SJSA1 (cell line): Measurements from ENCODE around the gene ZNF132. TPM values are rescaled to one million over a fixed set of nuclear protein-coding genes. Genes with fewer than 3 reads are reported as not detected.
A peak's percentile ranks its signal among the peaks of the same experiment; 100 is the strongest.
"Not testable (repeated sequence)": the region's sequence is repeated elsewhere in the genome, so short reads cannot be mapped to it uniquely, and the experiment has no call there.

ENCODE experiments used
- DNase-seq, 2 experiments: peaks; one replicate each; pipeline ENCODE4 v3.0.0-alpha.2; 2015 to 2020; ENCODE audit warnings: low spot score in 2 of 2, low read depth in 1 of 2
- H3K27ac ChIP-seq: fragments of 250-450 bp; sonication (Bioruptor Pico); 2 replicates; pipeline ENCODE4 v1.5.1; 2020; ENCODE audit warnings: mild to moderate bottlenecking, moderate library complexity
- H3K27me3 ChIP-seq: fragments of 250-450 bp; sonication (Bioruptor Pico); replicated peaks from 2 replicates; pipeline ENCODE4 v1.5.1; 2020; ENCODE audit warnings: mild to moderate bottlenecking, moderate library complexity
- H3K36me3 ChIP-seq: fragments of 250-450 bp; sonication (Bioruptor Pico); 2 replicates; pipeline ENCODE4 v1.5.1; 2020; ENCODE audit warnings: mild to moderate bottlenecking
- H3K4me1 ChIP-seq: fragments of 250-450 bp; sonication (Bioruptor Pico); replicated peaks from 2 replicates; pipeline ENCODE4 v1.6.1; 2021; ENCODE audit warnings: mild to moderate bottlenecking
- H3K4me3 ChIP-seq: fragments of 250-450 bp; sonication (Bioruptor Pico); 2 replicates; pipeline ENCODE4 v1.5.1; 2020; ENCODE audit warnings: mild to moderate bottlenecking
- H3K9me3 ChIP-seq: fragments of 250-450 bp; sonication (Bioruptor Pico); replicated peaks from 2 replicates; pipeline ENCODE4 v1.5.1; 2020; ENCODE audit warnings: mild to moderate bottlenecking
- total RNA-seq: library from RNA; depleted of rRNA; stranded (reverse); fragments of >200 nt; shearing (Covaris generic); gene quantifications from 2 replicates; pipeline ENCODE4 v1.2.3, GENCODE V29; 2014

Gene ZNF132
- total RNA-seq, 1 experiment from 2014 or later: 6.0 TPM

DNA sequence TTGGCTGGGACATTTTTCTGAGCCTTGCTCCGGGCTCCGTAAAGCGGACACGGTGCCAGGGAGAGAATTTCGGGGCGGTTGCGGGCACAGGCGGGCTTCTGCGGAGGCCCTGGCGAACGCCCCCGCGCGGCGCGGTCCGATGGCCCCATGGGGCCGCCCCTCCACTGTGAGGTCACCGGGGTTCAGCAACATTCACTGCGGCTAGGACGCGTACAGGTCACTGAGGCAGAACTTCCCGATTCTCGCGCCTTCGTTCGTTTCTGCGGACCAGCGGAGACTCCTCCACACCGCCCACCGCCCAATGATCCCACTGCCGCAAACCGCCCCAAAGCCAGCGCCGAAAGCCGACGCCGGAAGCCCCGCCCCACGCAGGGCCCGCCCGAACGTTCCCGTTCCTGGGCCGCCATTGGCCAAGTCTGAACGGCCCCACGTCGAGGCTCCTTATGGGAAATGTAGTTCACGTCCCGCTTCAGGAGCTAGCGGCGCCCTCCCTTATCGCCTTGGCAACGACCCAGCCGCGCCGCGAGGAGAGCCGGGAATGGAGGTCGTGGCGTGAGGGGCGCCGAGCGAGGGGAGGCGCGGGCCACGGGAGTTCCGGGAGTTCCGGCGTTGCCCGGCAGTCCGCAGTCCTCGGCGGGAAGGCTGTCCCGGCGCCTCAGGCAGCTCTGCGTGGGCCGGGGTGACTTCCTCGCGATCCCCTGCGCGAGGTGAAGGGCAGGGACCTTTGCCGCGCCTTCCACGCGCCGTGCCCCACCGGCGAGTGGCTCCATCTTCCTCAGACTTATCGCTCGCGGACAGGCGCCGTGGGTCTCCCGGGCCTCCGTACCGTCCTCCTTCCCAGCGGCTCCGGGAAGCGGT lies 31.6 kb downstream of the ZNF132 start, which contains the start of gene ZNF584:
Gene ZNF584, plus strand, starts transcription at position 498 of the 858 bp plus-strand sequence. CDS start 499 bp downstream, outside the sequence.
- Histone ChIP-seq H3K27me3 (no peaks in the 10 kb centered on the region), H3K4me1 (peaks cover 16% of the 10 kb centered on the region), H3K36me3 (peaks cover 15% of the 10 kb centered on the region), H3K9me3 (no peaks in the 10 kb centered on the region), H3K27ac (peak within 1 kb of the TSS; percentile 12), H3K4me3 (peak within 1 kb of the TSS; percentile 85)
- peak; percentile 91 to 95 for DNase-seq

DNA sequence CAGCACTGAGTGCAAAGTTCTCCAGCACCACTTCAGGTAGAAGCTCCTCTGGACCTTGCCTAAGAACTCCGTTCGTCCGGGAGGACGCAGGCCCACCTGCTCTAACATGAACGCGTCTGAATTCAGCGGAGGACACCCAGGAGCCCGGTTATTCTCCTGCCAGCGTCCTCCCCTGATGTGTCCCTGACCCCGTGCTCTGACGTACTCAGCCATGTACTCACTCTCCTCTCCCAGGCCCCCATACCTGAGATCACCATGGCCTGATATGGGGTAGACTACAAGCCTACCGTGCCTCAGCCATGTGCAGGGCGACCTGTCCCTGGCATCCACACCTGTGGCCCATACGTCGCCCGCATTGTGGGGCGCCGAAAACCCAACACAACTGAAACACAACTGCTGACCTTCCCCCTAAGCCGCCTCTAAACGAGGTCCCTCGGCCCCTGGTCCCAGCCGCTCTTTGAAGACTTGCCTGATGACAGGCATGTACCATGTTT lies 32.2 kb downstream of the ZNF132 start:
- peaks cover 16% of the 10 kb centered on the region for H3K4me1 ChIP-seq
- H3K4me3 ChIP-seq: peak overlapping the region; percentile 85
- peak overlapping the region; percentile 12 for H3K27ac ChIP-seq
- peaks cover 12% of the 10 kb centered on the region for H3K36me3 ChIP-seq
- DNase-seq: no peak
- H3K9me3 ChIP-seq: no peaks in the 10 kb centered on the region
- no peaks in the 10 kb centered on the region for H3K27me3 ChIP-seq

DNA sequence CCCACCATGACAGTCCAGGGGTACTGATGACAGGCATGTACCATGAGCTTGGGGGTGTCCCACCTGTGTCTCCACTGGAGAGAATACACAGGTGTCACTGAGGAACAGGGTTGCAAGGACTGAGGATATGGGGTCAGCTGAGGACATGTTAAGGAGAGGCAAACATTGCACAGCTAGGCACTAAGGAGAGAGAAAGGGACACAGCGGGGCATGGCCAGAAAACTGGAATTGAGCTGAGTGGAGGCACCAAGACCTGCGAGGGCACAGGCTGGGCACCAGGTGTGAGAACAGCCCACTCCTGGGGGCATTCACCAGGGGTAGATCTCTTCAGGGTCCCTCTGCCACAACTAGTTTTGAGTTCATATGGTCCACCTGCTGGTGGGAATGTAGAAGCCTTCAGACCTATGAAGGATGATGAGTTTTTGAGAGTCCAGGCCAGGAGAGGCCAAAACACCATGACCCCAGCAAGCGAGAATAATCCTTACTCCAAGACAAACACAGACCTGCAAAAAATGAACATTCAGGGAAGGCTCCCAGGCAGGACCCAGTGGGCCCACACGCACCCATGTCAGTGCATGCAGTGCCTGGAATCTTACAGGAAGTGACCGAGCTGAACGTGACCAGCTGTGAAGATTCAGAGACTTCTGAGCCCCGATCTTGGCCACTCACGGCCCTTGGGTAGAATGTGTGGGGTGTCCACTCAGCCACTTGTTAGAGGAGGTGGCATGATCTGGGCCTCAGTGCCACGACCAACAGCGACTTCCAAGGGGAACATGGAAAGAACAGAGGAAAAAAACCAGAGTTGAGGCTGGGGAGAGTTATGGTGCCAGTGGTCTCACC lies 32.9 kb downstream of the ZNF132 start:
- Histone ChIP-seq H3K27me3 (no peaks in the 10 kb centered on the region), H3K36me3 (peaks cover 7% of the 10 kb centered on the region; the same call in 1 of the 2 replicates), H3K4me3 (peak overlapping the region; percentile 85; the same call in 1 of the 2 replicates), H3K9me3 (no peaks in the 10 kb centered on the region), H3K4me1 (peaks cover 17% of the 10 kb centered on the region), H3K27ac (no peak overlapping the region)
- DNase-seq: no peak

DNA sequence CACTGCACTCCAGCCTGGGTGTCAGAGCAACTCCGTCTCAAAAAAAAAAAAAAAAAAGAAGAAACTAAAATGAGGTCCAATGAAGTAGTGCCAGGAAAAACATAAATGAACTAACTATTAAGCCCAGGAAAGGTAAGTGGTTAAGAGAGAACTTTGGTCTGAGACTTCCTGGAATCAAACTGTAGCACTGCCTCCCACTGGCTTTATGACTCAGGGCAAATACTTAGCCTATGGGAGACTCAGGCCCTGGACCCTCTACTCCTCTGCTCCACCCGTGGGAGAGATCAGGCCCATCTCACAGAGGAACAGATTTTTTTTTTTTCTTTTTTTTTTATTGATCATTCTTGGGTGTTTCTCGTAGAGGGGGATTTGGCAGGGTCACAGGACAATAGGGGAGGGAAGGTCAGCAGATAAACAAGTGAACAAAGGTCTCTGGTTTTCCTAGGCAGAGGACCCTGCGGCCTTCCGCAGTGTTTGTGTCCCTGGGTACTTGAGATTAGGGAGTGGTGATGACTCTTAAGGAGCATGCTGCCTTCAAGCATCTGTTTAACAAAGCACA lies 36.0 kb downstream of the ZNF132 start:
- not testable (repeated sequence) for H3K36me3 ChIP-seq, H3K27me3 ChIP-seq, H3K9me3 ChIP-seq, H3K4me3 ChIP-seq, H3K27ac ChIP-seq, DNase-seq
- H3K4me1 ChIP-seq: peaks cover 18% of the 10 kb centered on the region

DNA sequence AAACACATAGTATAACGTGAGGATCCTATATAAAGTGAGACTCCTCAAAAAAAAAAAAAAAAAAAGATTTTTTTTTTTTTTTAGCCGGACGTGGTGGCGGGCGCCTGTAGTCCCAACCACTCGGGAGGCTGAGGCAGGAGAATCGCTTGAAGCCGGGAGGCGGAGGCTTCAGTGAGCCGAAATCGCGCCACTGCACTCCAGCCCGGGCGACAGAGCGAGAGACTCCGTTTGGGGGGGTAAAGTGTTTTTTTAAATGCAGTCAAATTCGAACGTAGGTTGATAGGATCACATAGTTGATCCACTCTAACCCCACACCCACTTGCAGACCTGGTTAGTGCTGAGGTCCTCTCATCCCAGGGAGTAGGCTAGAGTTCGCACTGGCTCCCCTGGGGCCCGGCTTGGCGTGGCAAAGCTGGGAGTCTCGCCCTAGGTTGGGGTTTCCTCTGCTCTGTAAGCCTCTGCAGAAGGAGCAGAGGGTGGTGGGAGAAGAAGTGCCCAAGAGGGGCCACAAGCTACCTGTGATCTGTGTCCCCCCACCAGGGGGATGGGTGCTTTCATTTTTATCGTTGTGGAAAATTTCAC lies 38.0 kb downstream of the ZNF132 start:
- Histone ChIP-seq H3K4me1 (peaks cover 11% of the 10 kb centered on the region), H3K36me3 (0 out of 2 replicates have a peak, but pooled peaks cover 2% of the 10 kb centered on the region)

DNA sequence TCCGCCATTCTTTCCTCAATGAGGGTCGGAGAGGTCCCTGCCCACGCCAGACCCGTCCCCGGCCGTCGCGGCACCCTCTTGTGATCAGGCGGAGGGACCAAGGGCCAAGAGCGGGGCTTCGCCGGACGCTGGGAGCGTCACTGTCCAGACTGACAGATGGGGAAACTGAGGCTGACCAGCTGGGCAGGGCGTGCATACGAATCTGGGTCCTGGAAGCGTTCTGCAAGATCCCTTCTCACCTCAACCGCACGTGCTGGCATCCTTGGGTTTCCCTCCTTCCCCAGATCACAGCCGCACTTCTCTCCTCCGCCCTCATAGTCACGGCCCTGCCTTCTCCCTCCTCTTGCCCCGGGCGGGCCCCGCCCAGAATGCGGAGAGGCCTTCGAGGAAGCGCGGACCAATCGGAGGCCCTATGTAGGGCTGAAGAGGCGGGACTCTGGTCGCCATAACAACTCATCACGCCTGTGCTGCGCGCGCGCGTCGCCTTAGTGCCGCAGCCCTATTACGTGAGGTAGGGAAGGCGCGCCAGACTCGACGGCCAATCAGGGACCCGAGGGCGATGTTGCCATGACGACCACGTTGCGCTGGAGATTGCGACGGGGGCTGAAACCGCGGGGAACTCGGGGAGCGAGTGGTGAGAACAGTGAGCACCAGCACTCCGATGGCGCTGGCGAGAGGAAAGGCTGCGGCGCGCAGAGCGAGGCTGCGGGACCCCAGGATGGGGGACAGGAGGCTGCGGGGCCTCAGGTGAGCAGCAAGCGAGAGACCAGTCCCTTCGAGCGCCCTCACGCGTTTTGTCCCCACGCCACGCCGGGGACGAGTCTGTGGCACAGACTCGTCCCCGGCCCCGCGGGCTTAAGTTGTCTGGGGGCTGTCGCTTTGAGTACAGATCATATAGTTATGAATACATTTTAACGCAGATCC lies 38.8 kb downstream of the ZNF132 start:
- Histone ChIP-seq H3K27me3 (no peaks in the 10 kb centered on the region), H3K27ac (no peak overlapping the region), H3K4me3 (peak overlapping the region; percentile 43), H3K4me1 (peaks cover 11% of the 10 kb centered on the region), H3K36me3 (0 out of 2 replicates have a peak, but pooled peaks cover 4% of the 10 kb centered on the region), H3K9me3 (no peaks in the 10 kb centered on the region)
- peak; percentile 99 for DNase-seq

More for the DNA sequence above, 38.0 kb downstream of the ZNF132 start:
- DNase-seq: no peak
- H3K27ac ChIP-seq: no peak overlapping the region
- H3K4me3 ChIP-seq: peak overlapping the region; percentile 43
- no peaks in the 10 kb centered on the region for H3K9me3 ChIP-seq
- H3K27me3 ChIP-seq: no peaks in the 10 kb centered on the region

DNA sequence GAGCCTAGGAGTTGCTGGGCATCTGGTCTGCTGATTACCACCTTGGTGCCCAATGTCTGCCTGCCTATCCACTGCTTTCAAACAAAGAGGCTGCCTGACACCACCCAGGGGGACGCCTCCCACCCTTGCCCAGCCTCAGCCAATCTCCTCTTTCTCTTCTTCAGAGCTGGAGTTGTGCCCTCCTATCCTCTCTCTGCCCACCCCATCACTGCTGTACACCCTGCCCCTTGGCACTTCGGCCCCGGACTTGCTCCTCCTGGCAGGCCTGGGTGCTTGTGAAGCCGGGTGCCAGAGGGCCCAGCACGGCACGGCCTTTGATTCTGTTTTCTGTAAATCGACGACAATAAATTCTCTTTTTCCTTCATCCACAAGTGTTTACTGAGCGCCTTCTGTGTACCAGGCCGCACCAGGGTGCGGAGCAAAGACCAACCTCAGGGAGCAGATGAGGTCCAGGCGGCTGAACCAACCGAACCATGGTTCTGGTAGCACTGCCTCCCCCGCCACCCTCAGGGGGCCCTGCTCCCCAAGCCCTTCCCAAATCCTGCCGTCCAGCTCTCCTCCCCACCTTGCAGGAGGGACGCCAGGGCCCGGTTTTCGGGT lies 39.5 kb downstream of the ZNF132 start:
- peaks cover 11% of the 10 kb centered on the region for H3K36me3 ChIP-seq
- H3K4me3 ChIP-seq: peak overlapping the region; percentile 43
- no peaks in the 10 kb centered on the region for H3K9me3 ChIP-seq
- DNase-seq: no peak
- peaks cover 11% of the 10 kb centered on the region for H3K4me1 ChIP-seq
- no peaks in the 10 kb centered on the region for H3K27me3 ChIP-seq
- H3K27ac ChIP-seq: no peak overlapping the region

DNA sequence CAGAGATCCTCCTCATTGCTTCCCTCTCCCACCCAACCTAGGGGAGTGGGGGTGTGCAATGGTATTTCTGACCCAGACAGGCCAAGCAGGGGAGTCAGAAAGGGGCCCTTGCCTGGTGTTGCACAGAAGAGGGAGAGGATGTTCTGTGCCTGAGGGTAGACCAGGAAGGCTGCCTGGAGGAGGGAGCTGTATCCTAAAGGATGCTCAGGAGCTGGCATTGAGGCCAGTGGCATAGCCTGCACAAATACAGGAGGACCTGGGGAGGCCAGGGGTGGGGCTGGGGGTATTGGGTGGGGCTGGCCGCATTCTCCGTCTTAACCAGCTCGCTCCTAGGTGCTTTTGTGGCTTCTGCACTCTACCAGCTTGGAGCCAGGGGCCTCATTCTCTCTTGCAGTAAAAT lies 40.0 kb downstream of the ZNF132 start:
- peaks cover 11% of the 10 kb centered on the region for H3K4me1 ChIP-seq
- peaks cover 17% of the 10 kb centered on the region for H3K36me3 ChIP-seq
- no peaks in the 10 kb centered on the region for H3K9me3 ChIP-seq
- H3K27me3 ChIP-seq: no peaks in the 10 kb centered on the region
- DNase-seq: no peak
- H3K4me3 ChIP-seq: no peak overlapping the region
- no peak overlapping the region for H3K27ac ChIP-seq

DNA sequence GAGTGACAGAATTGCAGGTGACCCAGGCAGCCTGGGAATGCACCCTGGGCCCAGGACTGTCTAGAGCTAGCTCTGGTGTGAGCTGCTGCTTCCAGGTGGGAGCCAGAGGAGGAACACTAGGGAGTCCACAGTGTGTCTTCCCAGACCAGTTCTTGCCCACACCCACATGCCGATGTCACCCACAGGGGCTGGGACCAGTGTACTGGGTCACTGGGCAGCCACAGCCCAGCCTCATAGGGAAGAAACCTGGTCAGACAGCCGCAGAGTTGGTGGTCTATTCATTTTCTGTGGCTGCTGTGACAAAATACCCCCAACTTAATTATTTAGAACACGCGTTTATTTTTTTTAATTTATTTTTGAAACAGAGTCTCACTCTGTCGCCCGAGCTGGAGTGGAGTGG lies 41.4 kb downstream of the ZNF132 start:
- no peak overlapping the region for H3K27ac ChIP-seq
- H3K4me1 ChIP-seq: peaks cover 11% of the 10 kb centered on the region
- H3K9me3 ChIP-seq: no peaks in the 10 kb centered on the region
- H3K36me3 ChIP-seq: peaks cover 30% of the 10 kb centered on the region
- no peak overlapping the region for H3K4me3 ChIP-seq
- H3K27me3 ChIP-seq: no peaks in the 10 kb centered on the region
- DNase-seq: no peak

DNA sequence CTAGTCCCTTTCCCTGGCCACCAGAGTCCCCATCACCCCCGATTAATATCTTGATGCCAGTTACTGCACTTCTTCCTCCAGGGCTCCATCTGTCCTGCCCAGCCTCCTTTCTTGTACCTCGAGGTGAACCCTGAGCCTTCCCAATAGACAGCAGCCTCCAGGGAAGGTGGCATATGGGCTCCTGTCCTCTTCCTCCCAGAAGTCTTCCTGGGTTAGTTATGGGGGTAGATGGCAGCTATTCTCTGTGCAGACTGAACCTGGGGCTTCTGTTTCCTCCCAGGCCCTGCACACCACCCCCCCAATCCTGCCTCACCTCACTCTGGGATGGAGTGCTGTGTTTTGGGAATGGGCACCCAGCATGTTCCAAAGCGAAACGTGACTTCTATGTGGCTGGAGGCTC lies 41.9 kb downstream of the ZNF132 start:
- no peak overlapping the region for H3K27ac ChIP-seq
- H3K4me1 ChIP-seq: peaks cover 11% of the 10 kb centered on the region
- no peak for DNase-seq

DNA sequence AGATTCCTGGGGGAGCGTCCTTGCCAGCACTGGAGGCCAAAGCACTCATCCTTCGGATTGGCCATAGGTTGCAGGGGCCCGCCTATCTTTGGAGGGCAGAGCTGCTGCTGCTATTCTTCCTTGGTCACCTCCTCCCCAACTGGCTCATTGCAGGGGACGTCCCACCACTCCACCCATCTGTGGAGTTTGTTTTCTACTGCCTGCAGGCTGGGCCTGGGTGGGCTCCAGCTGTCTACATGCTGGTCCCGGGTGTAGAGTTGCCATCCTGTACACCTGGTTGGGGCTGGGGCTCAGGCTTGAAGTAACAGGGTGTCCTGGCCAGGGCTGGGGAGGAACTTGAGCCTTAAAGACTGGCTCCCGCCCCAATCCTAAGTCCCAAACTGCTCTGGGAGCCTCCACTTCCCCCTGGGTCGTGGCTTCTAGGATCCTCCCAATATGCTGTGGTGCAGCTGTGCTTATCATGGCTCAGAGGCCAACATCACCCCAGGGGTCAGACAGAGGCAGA lies 42.4 kb downstream of the ZNF132 start:
- no peaks in the 10 kb centered on the region for H3K27me3 ChIP-seq
- H3K36me3 ChIP-seq: peaks cover 40% of the 10 kb centered on the region
- peaks cover 11% of the 10 kb centered on the region for H3K4me1 ChIP-seq
- H3K4me3 ChIP-seq: no peak overlapping the region
- no peaks in the 10 kb centered on the region for H3K9me3 ChIP-seq
- no peak for DNase-seq
- H3K27ac ChIP-seq: no peak overlapping the region

More for the DNA sequence above, 41.9 kb downstream of the ZNF132 start:
- no peaks in the 10 kb centered on the region for H3K9me3 ChIP-seq
- no peaks in the 10 kb centered on the region for H3K27me3 ChIP-seq
- no peak overlapping the region for H3K4me3 ChIP-seq
- H3K36me3 ChIP-seq: peaks cover 35% of the 10 kb centered on the region
